SHP77 (cell line): Measurements from ENCODE around the gene MFAP4.
A peak's percentile ranks its signal among the peaks of the same experiment; 100 is the strongest.
"Not testable (repeated sequence)": the region's sequence is repeated elsewhere in the genome, so short reads cannot be mapped to it uniquely, and the experiment has no call there.

Source experiments
- DNase-seq, 2 experiments: peaks; one replicate each; lab custom pipeline; 2025; lab: John Stamatoyannopoulos, UW

MFAP4 gene

GRCh38 chr17:19370493-19370960, 16.5 kb downstream of the MFAP4 start:
- peak; percentile 84 to 91 for DNase-seq

- DNase-seq, result no peak
Measured at GRCh38 chr17:19369846-19370492, 17.0 kb downstream of the MFAP4 start.

- DNase-seq, result no peak
Measured at GRCh38 chr17:19369107-19369778, 17.7 kb downstream of the MFAP4 start.

- no peak for DNase-seq
Measured at GRCh38 chr17:19368229-19368628, 18.8 kb downstream of the MFAP4 start.

- no peak for DNase-seq
Measured at GRCh38 chr17:19366637-19366972, 20.4 kb downstream of the MFAP4 start.

- DNase-seq, result no peak
Measured at GRCh38 chr17:19365833-19366636, 21.0 kb downstream of the MFAP4 start.

GRCh38 chr17:19365499-19365817, 21.5 kb downstream of the MFAP4 start:
- no peak for DNase-seq

GRCh38 chr17:19364699-19365498, 22.1 kb downstream of the MFAP4 start:
- DNase-seq, result peak; percentile 58 to 76

GRCh38 chr17:19363460-19364035, 23.4 kb downstream of the MFAP4 start:
- no peak for DNase-seq

- no peak for DNase-seq
Measured at GRCh38 chr17:19363114-19363438, 23.9 kb downstream of the MFAP4 start.

- DNase-seq, result peak; percentile 95 to 96
Measured at GRCh38 chr17:19362277-19363113, 24.5 kb downstream of the MFAP4 start, which contains the start of gene B9D1. B9D1 (minus strand) TSS chr17:19362723; CDS start chr17:19362569, 154 bp downstream.

GRCh38 chr17:19361944-19362276, 25.1 kb downstream of the MFAP4 start:
- no peak for DNase-seq

GRCh38 chr17:19361326-19361725, 25.7 kb downstream of the MFAP4 start:
- no peak for DNase-seq

GRCh38 chr17:19360772-19361171, 26.2 kb downstream of the MFAP4 start:
- DNase-seq, result no peak

GRCh38 chr17:19359856-19360255, 27.1 kb downstream of the MFAP4 start:
- DNase-seq, result no peak

- no peak for DNase-seq
Measured at GRCh38 chr17:19359151-19359550, 27.8 kb downstream of the MFAP4 start.

GRCh38 chr17:19357761-19358160, 29.2 kb downstream of the MFAP4 start:
- DNase-seq, result no peak

- no peak for DNase-seq
Measured at GRCh38 chr17:19357351-19357750, 29.6 kb downstream of the MFAP4 start.

- no peak for DNase-seq
Measured at GRCh38 chr17:19354748-19355147, 32.2 kb downstream of the MFAP4 start.

GRCh38 chr17:19353401-19353800, 33.6 kb downstream of the MFAP4 start:
- DNase-seq, result not testable (repeated sequence)

GRCh38 chr17:19348806-19349205, 38.2 kb downstream of the MFAP4 start:
- no peak for DNase-seq
